ENCODE results near the gene PCSK5. TPM values are rescaled to one million over a fixed set of nuclear protein-coding genes. Genes with fewer than 3 reads are reported as not detected.
A peak's percentile ranks its signal among the peaks of the same experiment; 100 is the strongest.

The PCSK5 gene
- total and polyA plus RNA-seq, 7 experiments from 2014 or later: 5.2 to 35.0 (median 19.1) TPM

DNA sequence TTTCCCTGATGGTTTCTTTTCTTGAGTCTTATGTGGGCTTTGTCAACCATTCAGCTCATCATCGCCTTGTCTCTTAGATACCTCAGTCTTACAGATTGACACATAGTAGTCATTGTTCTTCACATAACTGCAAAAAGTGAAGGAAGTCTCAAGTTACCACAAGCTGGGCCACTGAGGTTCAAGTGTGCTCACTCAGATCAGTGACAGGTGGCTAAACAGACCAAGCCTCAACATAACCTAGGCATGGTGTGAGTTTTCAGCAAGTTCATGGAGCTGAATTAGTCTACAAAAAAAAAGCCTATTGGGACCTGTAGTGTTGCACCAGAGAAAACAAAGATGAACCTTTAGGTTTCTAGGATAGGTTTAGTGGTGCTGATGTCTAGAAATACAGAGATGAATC lies 445.6 kb downstream of the PCSK5 start:
- H3K4me3 Mint-ChIP-seq: no peak overlapping the region
- ATAC-seq: no peak
- H3K36me3 Mint-ChIP-seq: no peaks in the 10 kb centered on the region
- H3K36me3 ChIP-seq (ENCODE audit: control insufficient read depth in 2 of 3, insufficient read depth in 3 of 3, low read length in 3 of 3): no peaks in the 10 kb centered on the region
- H3K27me3 Mint-ChIP-seq: peaks cover 3 to 34% (median 15%) of the 10 kb centered on the region in 5 donors
- H3K27ac Mint-ChIP-seq: no peak overlapping the region
- no peak overlapping the region for H3K27ac ChIP-seq (ENCODE audit: low read depth, low read length)
- no peaks in the 10 kb centered on the region for H3K27me3 ChIP-seq (ENCODE audit: control insufficient read depth in 2 of 2, insufficient read depth in 2 of 2, low read length in 2 of 2)
- no peak overlapping the region for H3K4me3 ChIP-seq (ENCODE audit: low read length)
- DNase-seq: no peak
- H3K4me1 ChIP-seq (ENCODE audit: control insufficient read depth in 2 of 2, insufficient read depth in 2 of 2, low read length in 2 of 2): no peaks in the 10 kb centered on the region
- intact Hi-C loops (cut with micrococcal nuclease): no loop called here
- no peaks in the 10 kb centered on the region for H3K4me1 Mint-ChIP-seq
- no peaks in the 10 kb centered on the region for H3K9me3 Mint-ChIP-seq
- ChIA-PET POLR2A (no interaction called here), CTCF (no interaction called here)
- H3K9me3 ChIP-seq (ENCODE audit: control insufficient read depth in 2 of 3, low read length in 3 of 3): no peaks in the 10 kb centered on the region

DNA sequence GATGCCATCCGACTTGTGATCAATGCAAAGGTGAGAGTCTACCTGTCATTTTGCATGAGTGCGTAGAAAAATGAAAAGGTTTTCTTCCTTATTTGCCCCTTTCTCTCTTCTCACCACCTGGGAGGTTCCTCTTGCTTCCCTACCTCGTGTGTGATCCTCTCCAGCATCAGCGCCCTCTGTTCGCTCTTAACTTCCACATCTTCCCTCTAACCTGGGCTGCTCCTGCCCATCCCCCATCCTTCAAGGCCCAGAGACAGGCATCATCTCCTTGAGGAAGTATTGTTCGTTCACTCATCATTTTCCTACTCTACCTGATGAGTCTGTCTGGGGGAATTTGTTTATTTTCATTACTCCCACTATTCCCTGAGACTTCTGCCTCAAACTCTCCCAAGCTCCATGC lies 447.9 kb downstream of the PCSK5 start:
- ATAC-seq (no peak), DNase-seq (no peak)
- H3K4me3 Mint-ChIP-seq: no peak overlapping the region
- peaks cover 0 to 2% (median 0%) of the 10 kb centered on the region in 11 donors for H3K9me3 Mint-ChIP-seq
- H3K36me3 Mint-ChIP-seq: peaks cover 0 to under 1% (median 0%) of the 10 kb centered on the region in 5 donors
- H3K27me3 Mint-ChIP-seq: peaks cover 6 to 36% (median 18%) of the 10 kb centered on the region in 5 donors
- H3K9me3 ChIP-seq (ENCODE audit: control insufficient read depth in 2 of 3, low read length in 3 of 3): no peaks in the 10 kb centered on the region
- no peak overlapping the region for H3K27ac ChIP-seq (ENCODE audit: low read depth, low read length)
- no peaks in the 10 kb centered on the region for H3K4me1 Mint-ChIP-seq
- ChIA-PET POLR2A (no interaction called here), CTCF (no interaction called here)
- H3K27ac Mint-ChIP-seq: no peak overlapping the region
- no peak overlapping the region for H3K4me3 ChIP-seq (ENCODE audit: low read length)
- H3K36me3 ChIP-seq (ENCODE audit: control insufficient read depth in 2 of 3, insufficient read depth in 3 of 3, low read length in 3 of 3): no peaks in the 10 kb centered on the region
- no peaks in the 10 kb centered on the region for H3K4me1 ChIP-seq (ENCODE audit: control insufficient read depth in 2 of 2, insufficient read depth in 2 of 2, low read length in 2 of 2)
- no peaks in the 10 kb centered on the region for H3K27me3 ChIP-seq (ENCODE audit: control insufficient read depth in 2 of 2, insufficient read depth in 2 of 2, low read length in 2 of 2)
- intact Hi-C loops (cut with micrococcal nuclease): no loop called here

GRCh38 chr9:76341616-76342015 lies 451.1 kb downstream of the PCSK5 start:
- peaks cover 6 to 33% (median 21%) of the 10 kb centered on the region in 5 donors for H3K27me3 Mint-ChIP-seq
- Histone ChIP-seq H3K9me3 (ENCODE audit: control insufficient read depth in 2 of 3, low read length in 3 of 3) (no peaks in the 10 kb centered on the region), H3K4me3 (ENCODE audit: low read length) (no peak overlapping the region), H3K27ac (ENCODE audit: low read depth, low read length) (no peak overlapping the region), H3K4me1 (ENCODE audit: control insufficient read depth in 2 of 2, insufficient read depth in 2 of 2, low read length in 2 of 2) (no peaks in the 10 kb centered on the region), H3K36me3 (ENCODE audit: control insufficient read depth in 2 of 3, insufficient read depth in 3 of 3, low read length in 3 of 3) (no peaks in the 10 kb centered on the region), H3K27me3 (ENCODE audit: control insufficient read depth in 2 of 2, insufficient read depth in 2 of 2, low read length in 2 of 2) (no peaks in the 10 kb centered on the region)
- ChIA-PET CTCF (no interaction called here), POLR2A (no interaction called here)
- no peak overlapping the region for H3K4me3 Mint-ChIP-seq
- H3K27ac Mint-ChIP-seq: no peak overlapping the region
- DNase-seq (no peak), ATAC-seq (no peak)
- H3K9me3 Mint-ChIP-seq: peaks cover 0 to 11% (median 0%) of the 10 kb centered on the region in 11 donors
- H3K4me1 Mint-ChIP-seq: no peaks in the 10 kb centered on the region
- intact Hi-C loops (cut with micrococcal nuclease): no loop called here
- H3K36me3 Mint-ChIP-seq: peaks cover 0 to 4% (median 0%) of the 10 kb centered on the region in 5 donors

GRCh38 chr9:76342201-76342600 lies 451.7 kb downstream of the PCSK5 start:
- ATAC-seq: no peak
- ChIA-PET POLR2A (no interaction called here), CTCF (no interaction called here)
- H3K4me1 Mint-ChIP-seq: no peaks in the 10 kb centered on the region
- peaks cover 6 to 33% (median 21%) of the 10 kb centered on the region in 5 donors for H3K27me3 Mint-ChIP-seq
- Histone ChIP-seq H3K4me1 (ENCODE audit: control insufficient read depth in 2 of 2, insufficient read depth in 2 of 2, low read length in 2 of 2) (no peaks in the 10 kb centered on the region), H3K36me3 (ENCODE audit: control insufficient read depth in 2 of 3, insufficient read depth in 3 of 3, low read length in 3 of 3) (no peaks in the 10 kb centered on the region), H3K4me3 (ENCODE audit: low read length) (no peak overlapping the region), H3K9me3 (ENCODE audit: control insufficient read depth in 2 of 3, low read length in 3 of 3) (no peaks in the 10 kb centered on the region), H3K27me3 (ENCODE audit: control insufficient read depth in 2 of 2, insufficient read depth in 2 of 2, low read length in 2 of 2) (no peaks in the 10 kb centered on the region), H3K27ac (ENCODE audit: low read depth, low read length) (no peak overlapping the region)
- peaks cover 0 to 4% (median 0%) of the 10 kb centered on the region in 5 donors for H3K36me3 Mint-ChIP-seq
- intact Hi-C loops (cut with micrococcal nuclease): no loop called here
- H3K4me3 Mint-ChIP-seq: no peak overlapping the region
- H3K27ac Mint-ChIP-seq: no peak overlapping the region
- peaks cover 0 to 11% (median 0%) of the 10 kb centered on the region in 11 donors for H3K9me3 Mint-ChIP-seq
- no peak for DNase-seq

- H3K9me3 Mint-ChIP-seq: peaks cover 0 to 11% (median 0%) of the 10 kb centered on the region in 11 donors
- POLR2A ChIA-PET: interaction anchor here (0.6 kb wide), 1 partner anchor 1102 kb away, joined by 3 read pairs; no protein-coding TSS in a partner anchor
Measured at GRCh38 chr9:76342858-76343257, 452.4 kb downstream of the PCSK5 start.

GRCh38 chr9:76349865-76350264 lies 459.4 kb downstream of the PCSK5 start:
- no peaks in the 10 kb centered on the region for H3K27me3 ChIP-seq (ENCODE audit: control insufficient read depth in 2 of 2, insufficient read depth in 2 of 2, low read length in 2 of 2)
- CTCF ChIA-PET: no interaction called here

More at GRCh38 chr9:76342858-76343257, 452.4 kb downstream of the PCSK5 start:
- DNase-seq (no peak), ATAC-seq (no peak)
- Histone ChIP-seq H3K9me3 (ENCODE audit: control insufficient read depth in 2 of 3, low read length in 3 of 3) (no peaks in the 10 kb centered on the region), H3K4me3 (ENCODE audit: low read length) (no peak overlapping the region), H3K27me3 (ENCODE audit: control insufficient read depth in 2 of 2, insufficient read depth in 2 of 2, low read length in 2 of 2) (no peaks in the 10 kb centered on the region), H3K27ac (ENCODE audit: low read depth, low read length) (no peak overlapping the region), H3K4me1 (ENCODE audit: control insufficient read depth in 2 of 2, insufficient read depth in 2 of 2, low read length in 2 of 2) (no peaks in the 10 kb centered on the region), H3K36me3 (ENCODE audit: control insufficient read depth in 2 of 3, insufficient read depth in 3 of 3, low read length in 3 of 3) (no peaks in the 10 kb centered on the region)
- Mint-ChIP-seq H3K36me3 (peaks cover 0 to 4% (median 0%) of the 10 kb centered on the region in 5 donors), H3K27me3 (peaks cover 6 to 33% (median 21%) of the 10 kb centered on the region in 5 donors), H3K27ac (no peak overlapping the region), H3K4me3 (no peak overlapping the region), H3K4me1 (no peaks in the 10 kb centered on the region)
- intact Hi-C loops (cut with micrococcal nuclease): no loop called here
- CTCF ChIA-PET: no interaction called here

DNA sequence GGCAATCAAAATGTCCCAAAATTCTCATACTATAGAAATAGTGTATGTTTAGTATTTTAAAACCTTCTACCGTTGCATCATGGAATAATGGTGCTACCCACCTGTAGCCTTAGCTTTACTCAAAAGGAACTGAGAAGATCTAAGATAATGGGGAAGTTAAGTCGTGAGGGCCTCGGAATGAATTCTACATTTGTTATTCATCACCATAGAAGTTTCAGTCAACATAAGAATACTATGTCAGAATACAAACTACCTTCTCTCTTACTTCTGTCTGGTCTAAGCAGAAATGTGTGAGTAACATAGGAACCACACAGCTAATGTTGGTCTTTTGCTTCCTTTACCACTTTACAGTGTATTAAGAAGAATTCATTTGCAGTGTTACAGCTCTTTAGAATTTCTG lies 460.5 kb downstream of the PCSK5 start:
- Mint-ChIP-seq H3K27ac (no peak overlapping the region), H3K36me3 (no peaks in the 10 kb centered on the region), H3K9me3 (peaks cover 0 to 2% (median 0%) of the 10 kb centered on the region in 11 donors), H3K4me1 (peaks cover 0 to 2% (median 0%) of the 10 kb centered on the region in 7 donors), H3K4me3 (no peak overlapping the region), H3K27me3 (peaks cover 0 to 20% (median 5%) of the 10 kb centered on the region in 5 donors)
- Histone ChIP-seq H3K27ac (ENCODE audit: low read depth, low read length) (no peak overlapping the region), H3K4me3 (ENCODE audit: low read length) (no peak overlapping the region), H3K36me3 (ENCODE audit: control insufficient read depth in 2 of 3, insufficient read depth in 3 of 3, low read length in 3 of 3) (no peaks in the 10 kb centered on the region), H3K9me3 (ENCODE audit: control insufficient read depth in 2 of 3, low read length in 3 of 3) (no peaks in the 10 kb centered on the region), H3K4me1 (ENCODE audit: control insufficient read depth in 2 of 2, insufficient read depth in 2 of 2, low read length in 2 of 2) (no peaks in the 10 kb centered on the region), H3K27me3 (ENCODE audit: control insufficient read depth in 2 of 2, insufficient read depth in 2 of 2, low read length in 2 of 2) (no peaks in the 10 kb centered on the region)
- CTCF ChIA-PET: no interaction called here
- ATAC-seq (peak; percentile 16), DNase-seq (no peak)
- intact Hi-C loops (cut with micrococcal nuclease): no loop called here
- POLR2A ChIA-PET: no interaction called here

More at GRCh38 chr9:76349865-76350264, 459.4 kb downstream of the PCSK5 start:
- Histone ChIP-seq H3K9me3 (ENCODE audit: control insufficient read depth in 2 of 3, low read length in 3 of 3) (no peaks in the 10 kb centered on the region), H3K36me3 (ENCODE audit: control insufficient read depth in 2 of 3, insufficient read depth in 3 of 3, low read length in 3 of 3) (no peaks in the 10 kb centered on the region), H3K4me3 (ENCODE audit: low read length) (no peak overlapping the region), H3K4me1 (ENCODE audit: control insufficient read depth in 2 of 2, insufficient read depth in 2 of 2, low read length in 2 of 2) (no peaks in the 10 kb centered on the region), H3K27ac (ENCODE audit: low read depth, low read length) (no peak overlapping the region)
- POLR2A ChIA-PET: no interaction called here
- no peak overlapping the region for H3K27ac Mint-ChIP-seq
- peaks cover 0 to 2% (median 0%) of the 10 kb centered on the region in 11 donors for H3K9me3 Mint-ChIP-seq
- DNase-seq (no peak), ATAC-seq (no peak)
- H3K36me3 Mint-ChIP-seq: no peaks in the 10 kb centered on the region
- intact Hi-C loops (cut with micrococcal nuclease): no loop called here
- H3K4me3 Mint-ChIP-seq: no peak overlapping the region
- peaks cover 0 to 2% (median 0%) of the 10 kb centered on the region in 7 donors for H3K4me1 Mint-ChIP-seq
- H3K27me3 Mint-ChIP-seq: peaks cover 0 to 20% (median 5%) of the 10 kb centered on the region in 5 donors

All from naive thymus-derived CD4-positive, alpha-beta T cell (primary cell).